Activated T-helper 1 cell treated with anti-CD3 and anti-CD28 coated beads, Interleukin-12 subunit alpha, Interleukin-12 subunit beta, Interleukin-2, Interleukin-4 antibody, amounts not matched to agents 30 ng/mL and 10 ng/mL and 1 ng/mL, durations not matched to agents 14 hours and 24 hours and 36 hours (primary cell): ENCODE results near the gene GNAQ. TPM values are rescaled to one million over a fixed set of nuclear protein-coding genes. Genes with fewer than 3 reads are reported as not detected.

Source experiments
- DNase-seq: peaks from one replicate; pipeline ENCODE4 v3.0.0; 2021; ENCODE audit warnings: low spot score
- H3K27ac Mint-ChIP-seq: one replicate; pipeline ENCODE4 v1.8.0; 2021; ENCODE audit warnings: mild to moderate bottlenecking, mixed read lengths
- H3K27me3 Mint-ChIP-seq: one replicate; pipeline ENCODE4 v1.8.0; 2022; ENCODE audit warnings: mild to moderate bottlenecking, moderate library complexity, mixed read lengths; ENCODE audit not compliant: insufficient read depth
- H3K36me3 Mint-ChIP-seq: one replicate; pipeline ENCODE4 v1.8.0; 2021; ENCODE audit warnings: low read depth, mixed read lengths
- H3K4me1 Mint-ChIP-seq: one replicate; pipeline ENCODE4 v1.8.0; 2021; ENCODE audit warnings: low read depth, mixed read lengths
- H3K4me3 Mint-ChIP-seq: one replicate; pipeline ENCODE4 v1.8.0; 2021; ENCODE audit warnings: mild to moderate bottlenecking, moderate library complexity, mixed read lengths
- H3K9me3 Mint-ChIP-seq: one replicate; pipeline ENCODE4 v1.8.0; 2021; ENCODE audit warnings: mixed read lengths
- intact Hi-C: fragments of 100-400 bp; cut with micrococcal nuclease; formaldehyde crosslinking; loops from one replicate; pipeline ENCODE4 v1.15.1; 2024
- total RNA-seq: library from RNA; stranded (reverse); gene quantifications from 2 replicates; pipeline ENCODE4 v1.2.3, GENCODE V29; 2022

GNAQ gene
- total RNA-seq, 1 donor from 2014 or later, result 27.0 TPM

GRCh38 chr9:77975806-77976205, 55.8 kb downstream of the GNAQ start:
- Mint-ChIP-seq H3K4me3 (no peak overlapping the region), H3K4me1 (peaks cover 37% of the 10 kb centered on the region)

GRCh38 chr9:77975036-77975435, 56.6 kb downstream of the GNAQ start:
- Mint-ChIP-seq H3K4me1 (peaks cover 36% of the 10 kb centered on the region), H3K9me3 (no peaks in the 10 kb centered on the region), H3K4me3 (no peak overlapping the region), H3K36me3 (peaks cover 8% of the 10 kb centered on the region), H3K27ac (no peak overlapping the region), H3K27me3 (no peaks in the 10 kb centered on the region)
- intact Hi-C loops, result loop anchor here (5.0 kb wide), 3 partner anchors 133 to 322 kb away; partner anchors contain the start of gene PSAT1
- no peak for DNase-seq

More at GRCh38 chr9:77975806-77976205, 55.8 kb downstream of the GNAQ start:
- H3K9me3 Mint-ChIP-seq, result no peaks in the 10 kb centered on the region
- DNase-seq, result no peak
- no peaks in the 10 kb centered on the region for H3K27me3 Mint-ChIP-seq
- H3K36me3 Mint-ChIP-seq, result peaks cover 4% of the 10 kb centered on the region
- intact Hi-C loops, result loop anchor here (5.0 kb wide), 3 partner anchors 134 to 321 kb away; partner anchors contain the start of gene PSAT1
- H3K27ac Mint-ChIP-seq, result no peak overlapping the region

DNA sequence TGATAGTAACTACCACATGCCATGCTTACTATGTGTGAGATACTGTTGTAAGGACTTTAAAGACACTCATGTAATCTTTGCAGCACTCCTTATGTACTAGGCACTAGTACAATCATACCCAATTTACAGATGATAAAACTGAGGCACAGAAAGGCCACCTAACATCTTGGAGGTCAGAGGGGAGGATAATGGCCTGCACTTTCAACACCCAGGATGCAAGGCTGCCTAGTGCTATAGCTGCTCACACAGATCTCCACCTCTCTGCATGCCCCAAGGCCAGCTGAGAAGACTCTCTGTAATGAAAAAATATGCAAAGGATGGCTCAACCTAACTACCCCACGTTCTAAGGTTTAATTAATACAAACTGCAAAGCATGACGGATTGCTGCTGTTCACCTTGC, 57.2 kb downstream of the GNAQ start:
- intact Hi-C loops, result no loop called here
- H3K4me3 Mint-ChIP-seq, result no peak overlapping the region
- H3K27me3 Mint-ChIP-seq, result no peaks in the 10 kb centered on the region
- no peak for DNase-seq
- H3K9me3 Mint-ChIP-seq, result no peaks in the 10 kb centered on the region
- peaks cover 8% of the 10 kb centered on the region for H3K36me3 Mint-ChIP-seq
- no peak overlapping the region for H3K27ac Mint-ChIP-seq
- H3K4me1 Mint-ChIP-seq, result peaks cover 30% of the 10 kb centered on the region

GRCh38 chr9:77969083-77969482, 62.5 kb downstream of the GNAQ start:
- Mint-ChIP-seq H3K27me3 (no peaks in the 10 kb centered on the region), H3K36me3 (peaks cover 10% of the 10 kb centered on the region), H3K4me3 (no peak overlapping the region), H3K9me3 (no peaks in the 10 kb centered on the region), H3K27ac (no peak overlapping the region), H3K4me1 (peaks cover 18% of the 10 kb centered on the region)
- DNase-seq, result no peak
- intact Hi-C loops, result no loop called here

DNA sequence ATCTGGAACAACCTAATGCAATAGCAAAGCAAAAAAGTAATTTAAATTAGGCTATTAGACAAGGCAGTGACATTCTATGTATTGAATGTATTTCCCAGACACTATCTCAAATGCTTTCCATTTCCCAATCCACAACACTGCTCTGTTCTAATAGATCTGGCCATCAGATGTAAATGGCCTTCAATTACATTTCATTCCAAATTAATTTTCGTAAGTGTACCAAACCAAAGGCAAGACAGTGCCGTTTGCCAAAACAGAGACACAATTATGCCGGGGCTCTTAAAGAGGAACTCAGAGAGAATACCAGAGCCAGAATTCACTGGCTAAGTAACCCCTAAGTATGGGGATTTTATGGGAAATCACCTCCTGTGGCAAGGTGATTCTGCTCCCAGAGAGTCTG, 63.1 kb downstream of the GNAQ start:
- no peaks in the 10 kb centered on the region for H3K27me3 Mint-ChIP-seq
- H3K9me3 Mint-ChIP-seq, result no peaks in the 10 kb centered on the region
- peaks cover 18% of the 10 kb centered on the region for H3K4me1 Mint-ChIP-seq
- H3K36me3 Mint-ChIP-seq, result peaks cover 10% of the 10 kb centered on the region
- DNase-seq, result no peak
- H3K4me3 Mint-ChIP-seq, result no peak overlapping the region
- H3K27ac Mint-ChIP-seq, result no peak overlapping the region
- intact Hi-C loops, result no loop called here

DNA sequence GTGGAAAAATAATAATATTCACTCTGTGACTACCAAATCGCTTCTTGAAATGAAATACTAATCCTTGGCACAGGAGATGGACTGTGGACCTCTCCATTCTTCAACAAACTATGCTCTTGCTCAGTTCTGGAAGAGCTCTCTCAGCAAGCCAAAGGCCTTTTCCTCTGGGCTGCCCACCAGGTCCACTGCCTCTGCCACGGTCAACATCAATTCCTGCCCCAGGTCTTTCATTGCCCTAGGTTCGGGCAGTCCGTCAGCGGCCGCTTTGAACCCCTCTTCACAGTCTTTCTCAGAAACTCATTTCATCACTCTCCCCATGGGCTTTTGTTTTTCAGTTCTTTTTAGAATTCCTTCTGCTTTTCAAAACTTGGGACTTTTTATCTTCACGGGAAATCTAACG, 64.9 kb downstream of the GNAQ start:
- no peak overlapping the region for H3K4me3 Mint-ChIP-seq
- no peaks in the 10 kb centered on the region for H3K9me3 Mint-ChIP-seq
- H3K4me1 Mint-ChIP-seq, result peaks cover 25% of the 10 kb centered on the region
- no peak for DNase-seq
- no peak overlapping the region for H3K27ac Mint-ChIP-seq
- H3K27me3 Mint-ChIP-seq, result no peaks in the 10 kb centered on the region
- peaks cover 11% of the 10 kb centered on the region for H3K36me3 Mint-ChIP-seq
- intact Hi-C loops, result no loop called here

DNA sequence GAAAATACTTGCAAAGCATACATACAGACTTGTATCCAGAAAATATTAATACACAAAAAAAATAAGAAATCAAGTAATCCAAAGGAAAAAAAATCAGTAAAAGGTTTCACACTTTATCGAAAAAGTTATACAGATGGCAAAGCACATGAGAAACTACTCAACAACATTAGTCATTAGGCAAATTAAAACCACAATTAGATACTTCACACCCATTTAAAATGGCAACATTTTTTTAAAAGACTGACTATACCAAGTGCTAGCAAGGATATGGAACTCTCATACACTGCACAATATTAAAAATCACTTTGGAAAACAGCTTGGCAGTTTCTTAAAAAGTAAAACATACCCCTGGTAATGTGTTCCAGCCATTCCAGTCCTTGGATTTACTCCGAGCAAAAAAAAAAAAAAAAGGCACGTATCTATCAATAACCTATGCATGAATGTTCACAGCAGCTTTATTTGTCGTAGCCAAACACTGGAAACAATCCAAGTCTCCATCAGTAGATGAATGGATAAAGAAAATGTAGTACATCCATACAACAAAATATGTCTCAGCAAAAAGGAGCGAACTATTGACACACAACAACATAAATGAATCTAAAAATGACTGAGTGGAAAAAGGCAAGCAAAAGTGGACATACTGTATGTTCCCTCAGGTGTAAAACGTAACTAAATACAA, 66.0 kb downstream of the GNAQ start:
- no peaks in the 10 kb centered on the region for H3K27me3 Mint-ChIP-seq
- H3K4me3 Mint-ChIP-seq, result no peak overlapping the region
- no peaks in the 10 kb centered on the region for H3K9me3 Mint-ChIP-seq
- intact Hi-C loops, result no loop called here
- H3K27ac Mint-ChIP-seq, result no peak overlapping the region
- H3K36me3 Mint-ChIP-seq, result peaks cover 13% of the 10 kb centered on the region
- no peak for DNase-seq
- H3K4me1 Mint-ChIP-seq, result peaks cover 30% of the 10 kb centered on the region

DNA sequence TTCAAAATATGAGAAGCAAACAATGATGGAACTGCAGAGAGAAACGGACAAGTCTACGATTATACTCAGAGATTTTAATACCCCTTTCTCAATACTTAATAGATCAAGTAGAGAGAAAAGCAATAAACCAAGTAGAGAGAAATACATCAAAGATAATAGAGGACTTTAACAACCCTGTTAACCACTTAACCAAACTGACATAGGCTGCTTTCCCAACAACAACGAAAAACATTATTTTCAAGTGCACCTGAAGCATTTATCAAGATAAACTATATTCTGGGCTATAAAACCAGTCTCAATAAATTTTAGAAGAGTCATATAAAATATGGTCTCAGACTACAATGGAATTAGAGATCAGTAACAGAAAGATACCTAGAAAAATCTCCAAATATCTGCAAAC, 67.4 kb downstream of the GNAQ start:
- Mint-ChIP-seq H3K4me3 (no peak overlapping the region), H3K4me1 (peaks cover 23% of the 10 kb centered on the region)

DNA sequence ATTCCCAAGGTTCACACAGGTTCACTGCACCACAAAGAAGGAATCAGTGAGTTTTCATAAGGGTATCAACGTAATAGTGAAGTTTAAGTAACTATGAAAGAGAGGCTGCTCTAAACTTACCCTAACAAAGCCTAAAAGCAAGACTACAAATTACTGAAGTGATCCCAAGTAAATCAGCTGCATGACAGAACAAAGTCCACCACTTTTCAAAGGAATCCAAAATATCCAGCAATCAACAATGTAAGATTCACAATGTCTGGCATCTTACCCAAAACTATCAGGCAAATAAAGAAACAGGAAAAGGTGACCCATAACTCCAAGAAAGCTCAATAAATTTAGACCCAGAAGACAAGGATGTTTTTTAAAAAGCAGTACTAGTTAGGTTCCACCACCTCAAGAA, 70.1 kb downstream of the GNAQ start:
- Mint-ChIP-seq H3K4me1 (peaks cover 26% of the 10 kb centered on the region), H3K27ac (no peak overlapping the region), H3K9me3 (no peaks in the 10 kb centered on the region), H3K4me3 (no peak overlapping the region), H3K36me3 (peaks cover 7% of the 10 kb centered on the region), H3K27me3 (no peaks in the 10 kb centered on the region)
- intact Hi-C loops, result no loop called here
- no peak for DNase-seq

More for the DNA sequence above, 67.4 kb downstream of the GNAQ start:
- DNase-seq, result no peak
- H3K27me3 Mint-ChIP-seq, result no peaks in the 10 kb centered on the region
- peaks cover 10% of the 10 kb centered on the region for H3K36me3 Mint-ChIP-seq
- H3K9me3 Mint-ChIP-seq, result no peaks in the 10 kb centered on the region
- no peak overlapping the region for H3K27ac Mint-ChIP-seq
- intact Hi-C loops, result no loop called here

DNA sequence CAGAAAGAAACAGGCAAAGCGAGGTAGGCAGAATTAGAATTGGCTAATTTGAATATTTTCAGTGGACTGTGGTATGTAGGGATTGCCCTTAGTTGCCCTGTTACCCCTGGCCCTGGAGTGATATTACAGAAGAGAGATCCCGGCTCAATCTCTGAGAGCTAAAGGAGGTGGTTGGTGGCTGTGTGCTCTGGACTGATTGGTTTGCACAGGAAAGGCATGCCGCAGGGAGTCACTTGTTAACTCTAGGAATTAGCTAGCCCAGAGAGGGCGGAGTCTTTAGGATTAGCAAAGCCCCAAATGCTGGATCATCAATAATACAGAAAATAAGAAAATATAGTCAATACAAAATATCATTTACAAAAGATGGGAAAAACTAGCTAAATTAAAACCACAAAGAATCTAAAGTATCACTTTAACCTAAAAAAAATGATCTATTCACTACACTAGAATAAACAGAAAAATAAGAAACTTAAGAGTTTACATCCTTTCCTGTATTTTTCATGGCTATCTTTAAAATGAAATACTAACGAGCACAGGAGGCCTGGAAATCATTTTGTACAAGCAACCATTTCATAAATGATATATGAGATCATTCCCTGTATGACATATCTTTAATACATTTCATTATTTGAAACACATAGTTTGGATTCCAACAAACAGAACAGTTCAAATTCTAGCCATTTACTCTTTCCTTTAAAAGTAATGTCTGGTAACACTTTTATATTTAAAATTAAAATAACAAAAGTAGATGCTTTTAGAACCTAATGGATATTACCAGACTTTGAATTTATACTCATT, 71.1 kb downstream of the GNAQ start:
- Mint-ChIP-seq H3K36me3 (peaks cover 7% of the 10 kb centered on the region), H3K27me3 (no peaks in the 10 kb centered on the region), H3K9me3 (no peaks in the 10 kb centered on the region), H3K4me1 (peaks cover 28% of the 10 kb centered on the region), H3K27ac (no peak overlapping the region), H3K4me3 (no peak overlapping the region)
- intact Hi-C loops, result no loop called here
- no peak for DNase-seq

DNA sequence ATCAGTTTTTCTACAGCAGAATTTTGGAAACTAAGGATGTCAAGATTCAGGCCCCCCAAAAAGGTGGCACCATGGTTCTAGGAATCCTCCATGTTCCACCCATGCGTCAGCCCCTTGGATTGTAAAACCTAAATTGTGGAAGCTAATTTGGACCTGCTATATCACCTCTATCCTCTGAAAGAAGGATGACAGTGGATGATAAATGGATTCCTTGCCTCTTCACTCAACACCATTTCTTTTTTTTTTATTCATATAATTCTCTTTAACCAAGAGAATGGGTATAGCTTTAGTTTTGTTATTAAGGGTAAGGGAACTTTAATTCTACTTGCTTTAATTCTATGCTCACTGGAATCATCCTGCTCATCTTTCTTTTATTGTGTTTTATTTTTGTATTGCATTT, 71.8 kb downstream of the GNAQ start:
- H3K4me1 Mint-ChIP-seq, result peaks cover 28% of the 10 kb centered on the region
- no peak for DNase-seq
- no peaks in the 10 kb centered on the region for H3K27me3 Mint-ChIP-seq
- no peak overlapping the region for H3K4me3 Mint-ChIP-seq
- H3K9me3 Mint-ChIP-seq, result no peaks in the 10 kb centered on the region
- no peak overlapping the region for H3K27ac Mint-ChIP-seq
- H3K36me3 Mint-ChIP-seq, result peaks cover 7% of the 10 kb centered on the region
- intact Hi-C loops, result no loop called here

GRCh38 chr9:77957652-77958051, 74.0 kb downstream of the GNAQ start:
- no peak overlapping the region for H3K27ac Mint-ChIP-seq
- peaks cover 7% of the 10 kb centered on the region for H3K36me3 Mint-ChIP-seq
- H3K9me3 Mint-ChIP-seq, result no peaks in the 10 kb centered on the region
- H3K4me1 Mint-ChIP-seq, result peaks cover 44% of the 10 kb centered on the region
- H3K27me3 Mint-ChIP-seq, result no peaks in the 10 kb centered on the region
- DNase-seq, result no peak
- H3K4me3 Mint-ChIP-seq, result no peak overlapping the region
- intact Hi-C loops, result no loop called here

GRCh38 chr9:77956555-77956954, 75.1 kb downstream of the GNAQ start:
- Mint-ChIP-seq H3K4me3 (no peak overlapping the region), H3K36me3 (peaks cover 3% of the 10 kb centered on the region), H3K27ac (no peak overlapping the region), H3K27me3 (no peaks in the 10 kb centered on the region), H3K9me3 (no peaks in the 10 kb centered on the region), H3K4me1 (peaks cover 36% of the 10 kb centered on the region)
- intact Hi-C loops, result no loop called here
- DNase-seq, result no peak
